Upper lobe of left lung (tissue), 4 donors: ENCODE results near the gene SLC6A20.

Source experiments
- POLR2A ChIP-seq, 4 donors: fragments of 450-650 bp; IDR thresholded peaks; one replicate each; pipeline ENCODE4 v1.5.1; 2016 to 2017; ENCODE audit warnings: antibody characterized with exemption in 4 of 4, mild to moderate bottlenecking in 2 of 4
- TF ChIP-seq, protein P1 (sequence below), 6 experiments: fragments of 450-650 bp in 4 of 6; fragments of 200-600 bp in 2 of 6; sonication (generic) in 2 of 6; IDR thresholded peaks; one replicate each; pipeline ENCODE4 v1.5.1; 2016 to 2019; ENCODE audit warnings: antibody characterized with exemption in 6 of 6

DNA sequence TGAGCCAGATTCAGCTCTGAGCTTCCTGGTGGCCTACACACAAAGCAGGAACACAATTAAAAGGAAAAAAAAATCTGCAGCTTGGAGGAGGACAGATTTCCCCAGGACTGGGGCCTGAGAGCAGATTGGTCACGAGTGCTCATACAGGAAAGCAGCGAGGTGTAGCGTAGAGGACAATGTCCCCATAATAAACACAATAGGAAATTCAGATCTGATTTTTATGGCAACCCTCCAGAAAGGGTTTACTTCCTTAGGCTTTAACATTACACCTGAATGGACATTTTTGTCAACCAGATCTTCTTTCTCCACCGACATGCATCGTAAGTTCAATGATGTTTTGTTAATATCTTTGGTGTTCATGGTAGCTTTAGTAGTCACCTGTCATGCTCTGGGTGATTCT, 23.3 kb downstream of the SLC6A20 start:
- TF ChIP-seq, protein P1, sequence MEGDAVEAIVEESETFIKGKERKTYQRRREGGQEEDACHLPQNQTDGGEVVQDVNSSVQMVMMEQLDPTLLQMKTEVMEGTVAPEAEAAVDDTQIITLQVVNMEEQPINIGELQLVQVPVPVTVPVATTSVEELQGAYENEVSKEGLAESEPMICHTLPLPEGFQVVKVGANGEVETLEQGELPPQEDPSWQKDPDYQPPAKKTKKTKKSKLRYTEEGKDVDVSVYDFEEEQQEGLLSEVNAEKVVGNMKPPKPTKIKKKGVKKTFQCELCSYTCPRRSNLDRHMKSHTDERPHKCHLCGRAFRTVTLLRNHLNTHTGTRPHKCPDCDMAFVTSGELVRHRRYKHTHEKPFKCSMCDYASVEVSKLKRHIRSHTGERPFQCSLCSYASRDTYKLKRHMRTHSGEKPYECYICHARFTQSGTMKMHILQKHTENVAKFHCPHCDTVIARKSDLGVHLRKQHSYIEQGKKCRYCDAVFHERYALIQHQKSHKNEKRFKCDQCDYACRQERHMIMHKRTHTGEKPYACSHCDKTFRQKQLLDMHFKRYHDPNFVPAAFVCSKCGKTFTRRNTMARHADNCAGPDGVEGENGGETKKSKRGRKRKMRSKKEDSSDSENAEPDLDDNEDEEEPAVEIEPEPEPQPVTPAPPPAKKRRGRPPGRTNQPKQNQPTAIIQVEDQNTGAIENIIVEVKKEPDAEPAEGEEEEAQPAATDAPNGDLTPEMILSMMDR (IDR thresholded peaks at IDR 0.05) = no peak
- no peak for TF ChIP-seq POLR2A (IDR thresholded peaks at IDR 0.05)
